Fibroblast of lung (primary cell): ENCODE measurements around the gene IGF2R.

Experiments
- CTCF ChIP-seq, 2 donors: IDR thresholded peaks in 1 of 2; conservative IDR thresholded peaks in 1 of 2; 1 replicate in 1 of 2; 2 replicates in 1 of 2; pipeline ENCODE4 v1.5.1; 2011 to 2012; ENCODE audit warnings: low read length in 2 of 2, control low read depth in 1 of 2, inconsistent platforms in 1 of 2, low read depth in 1 of 2, mild to moderate bottlenecking in 1 of 2
- EZH2 ChIP-seq: IDR thresholded peaks from 2 replicates; pipeline ENCODE4 v1.5.1; 2012; ENCODE audit warnings: low read length, control low read depth, mild to moderate bottlenecking; ENCODE audit errors: missing control alignments

GRCh38 chr6:159959165-159959975 lies 9.5 kb upstream of the IGF2R start:
- TF ChIP-seq CTCF (conservative IDR thresholded peaks at IDR 0.05 in 1 of 2, IDR thresholded peaks at IDR 0.05 in 1 of 2; ENCODE audit: low read depth in 1 of 2, low read length in 2 of 2) (no peak), EZH2 (no peak)
